CD14-positive monocyte (primary cell): Measurements from ENCODE around the gene TIMELESS. TPM values are rescaled to one million over a fixed set of nuclear protein-coding genes. Genes with fewer than 3 reads are reported as not detected.
A peak's percentile ranks its signal among the peaks of the same experiment; 100 is the strongest.

Experiments used
- DNase-seq, 3 donors: peaks; one replicate each; pipeline ENCODE4 v3.0.0-alpha.2; 2011 to 2022
- H2AFZ ChIP-seq: 2 replicates; pipeline ENCODE4 v1.6.0; 2012; ENCODE audit warnings: mild to moderate bottlenecking, low read depth, low read length, inconsistent platforms; ENCODE audit not compliant: insufficient read depth, poor library complexity, severe bottlenecking
- H3K27ac ChIP-seq, 2 donors: 1 replicate in 1 of 2; 2 replicates in 1 of 2; pipeline ENCODE4 v1.5.1; 2012 to 2013; ENCODE audit warnings: low read length in 2 of 2, control low read depth in 1 of 2, inconsistent platforms in 1 of 2, low read depth in 1 of 2, mild to moderate bottlenecking in 1 of 2
- H3K27me3 ChIP-seq, 2 donors: one replicate each; pipeline versions ENCODE4 v1.6.0 to v1.6.1; 2011 to 2013; ENCODE audit warnings: low read length in 2 of 2; ENCODE audit not compliant: control insufficient read depth in 2 of 2, insufficient read depth in 2 of 2
- H3K36me3 ChIP-seq, 2 donors: replicated peaks in 1 of 2; 1 replicate in 1 of 2; 2 replicates in 1 of 2; pipeline versions ENCODE4 v1.5.1 to v1.6.1; 2012 to 2013; ENCODE audit warnings: low read length in 2 of 2, control low read depth in 1 of 2, inconsistent platforms in 1 of 2, mild to moderate bottlenecking in 1 of 2; ENCODE audit not compliant: insufficient read depth in 2 of 2, control insufficient read depth in 1 of 2
- H3K4me1 ChIP-seq, 2 donors: 1 replicate in 1 of 2; 2 replicates in 1 of 2; pipeline versions ENCODE4 v1.5.1 to v1.6.1; 2012 to 2013; ENCODE audit warnings: low read length in 2 of 2, control low read depth in 1 of 2, inconsistent platforms in 1 of 2, mild to moderate bottlenecking in 1 of 2, moderate library complexity in 1 of 2; ENCODE audit not compliant: insufficient read depth in 2 of 2, control insufficient read depth in 1 of 2
- H3K4me2 ChIP-seq: replicated peaks from 2 replicates; pipeline ENCODE3; 2012; ENCODE audit warnings: low read length, moderate library complexity, mild to moderate bottlenecking; ENCODE audit not compliant: poor library complexity, severe bottlenecking; ENCODE audit errors: extremely low read depth
- H3K4me3 ChIP-seq, 3 experiments: fragments of 200-600 bp in 1 of 3; sonication (generic) in 1 of 3; replicated peaks in 1 of 3; 1 replicate in 2 of 3; 2 replicates in 1 of 3; pipeline ENCODE4 v1.5.1; 2011 to 2013; ENCODE audit warnings: low read length in 3 of 3, mild to moderate bottlenecking in 3 of 3, control low read depth in 2 of 3, low read depth in 2 of 3, inconsistent platforms in 1 of 3, moderate library complexity in 1 of 3
- H3K79me2 ChIP-seq: 2 replicates; pipeline ENCODE4 v1.6.0; 2012; ENCODE audit warnings: mild to moderate bottlenecking, control low read depth, inconsistent platforms, low read length, moderate library complexity; ENCODE audit not compliant: insufficient read depth
- H3K9ac ChIP-seq: 2 replicates; pipeline ENCODE4 v1.6.0; 2017; ENCODE audit warnings: low read length, mild to moderate bottlenecking; ENCODE audit not compliant: insufficient read depth, poor library complexity, severe bottlenecking
- H3K9me3 ChIP-seq, 2 donors: replicated peaks in 1 of 2; 1 replicate in 1 of 2; 2 replicates in 1 of 2; pipeline versions ENCODE4 v1.5.1 to v1.6.1; 2012 to 2013; ENCODE audit warnings: low read length in 2 of 2, control low read depth in 1 of 2; ENCODE audit not compliant: control insufficient read depth in 1 of 2, insufficient read depth in 1 of 2
- H4K20me1 ChIP-seq: 2 replicates; pipeline ENCODE4 v1.6.0; 2012; ENCODE audit warnings: mild to moderate bottlenecking, low read length, control low read depth, moderate library complexity; ENCODE audit not compliant: insufficient read depth
- H3K27ac Mint-ChIP-seq, 7 donors: one replicate each; pipeline ENCODE4 v1.8.0; 2020; ENCODE audit warnings: mild to moderate bottlenecking in 7 of 7, mixed read lengths in 7 of 7, moderate library complexity in 6 of 7, inconsistent platforms in 2 of 7
- H3K27me3 Mint-ChIP-seq, 3 donors: one replicate each; pipeline ENCODE4 v1.8.0; 2021 to 2022; ENCODE audit warnings: low read depth in 3 of 3, mild to moderate bottlenecking in 3 of 3, mixed read lengths in 3 of 3, moderate library complexity in 3 of 3, inconsistent platforms in 1 of 3
- H3K36me3 Mint-ChIP-seq, 2 donors: one replicate each; pipeline ENCODE4 v1.8.0; 2020; ENCODE audit warnings: mixed read lengths in 2 of 2, inconsistent platforms in 1 of 2, mild to moderate bottlenecking in 1 of 2
- H3K4me1 Mint-ChIP-seq: one replicate; pipeline ENCODE4 v1.8.0; 2020; ENCODE audit warnings: mild to moderate bottlenecking, mixed read lengths
- H3K4me3 Mint-ChIP-seq, 2 donors: one replicate each; pipeline ENCODE4 v1.8.0; 2020; ENCODE audit warnings: mild to moderate bottlenecking in 2 of 2, mixed read lengths in 2 of 2, moderate library complexity in 1 of 2
- H3K9me3 Mint-ChIP-seq, 7 donors: one replicate each; pipeline ENCODE4 v1.8.0; 2020 to 2022; ENCODE audit warnings: mixed read lengths in 7 of 7, mild to moderate bottlenecking in 6 of 7, moderate library complexity in 6 of 7, inconsistent platforms in 2 of 7
- CTCF ChIP-seq: fragments of 200-600 bp; IDR thresholded peaks from one replicate; pipeline ENCODE4 v1.8.0; 2022; ENCODE audit warnings: antibody characterized with exemption, mild to moderate bottlenecking
- WGBS: methylation state at CpG from one replicate; pipeline ENCODE4 v1.1.5; 2013; ENCODE audit warnings: missing lambda C conversion rate; ENCODE audit not compliant: insufficient coverage; 5-methylcytosine and 5-hydroxymethylcytosine counted together
- intact Hi-C, 2 donors: fragments of 100-400 bp; cut with micrococcal nuclease; formaldehyde crosslinking; loops; one replicate each; pipeline versions ENCODE4 v1.15.0 to v1.15.1; 2023
- polyA plus RNA-seq, 3 donors: library from polyadenylated mRNA; depleted of rRNA in 1 of 3; unstranded in 2 of 3; stranded (reverse) in 1 of 3; fragments of 300-500 nt in 2 of 3; fragments of >200 nt in 1 of 3; fragmentation: Illumina TruSeq in 2 of 3; gene quantifications; 1 replicate in 2 of 3; 2 replicates in 1 of 3; pipeline ENCODE4 v1.2.3, GENCODE V29; 2012 to 2021

Gene TIMELESS
- polyA plus RNA-seq, 3 donors = 1.5 to 2.3 (median 1.5) TPM

GRCh38 chr12:56377989-56378316 lies 71.3 kb downstream of the TIMELESS start:
- H3K9me3 Mint-ChIP-seq = peaks cover 0 to 9% (median 7%) of the 10 kb centered on the region in 7 donors
- no peaks in the 10 kb centered on the region for H3K36me3 Mint-ChIP-seq
- no peak overlapping the region for H3K4me3 ChIP-seq
- no CpG with 5 or more reads among the region's 1 CpG for WGBS
- H3K4me1 Mint-ChIP-seq = peaks cover 27% of the 10 kb centered on the region
- H3K9me3 ChIP-seq = no peaks in the 10 kb centered on the region
- no peaks in the 10 kb centered on the region for H3K79me2 ChIP-seq
- no peak overlapping the region for H3K27ac ChIP-seq
- peak overlapping the region in 1 of 7 donors; percentile 75 for H3K27ac Mint-ChIP-seq
- H3K4me2 ChIP-seq = no peak overlapping the region
- H3K9ac ChIP-seq = no peak overlapping the region
- no peak for TF ChIP-seq CTCF
- H2AFZ ChIP-seq = peak overlapping the region; percentile 21
- H3K4me1 ChIP-seq = peaks cover 23 to 26% of the 10 kb centered on the region in 2 donors
- H3K36me3 ChIP-seq = no peaks in the 10 kb centered on the region
- no peak for DNase-seq
- H3K27me3 ChIP-seq = no peaks in the 10 kb centered on the region
- H3K27me3 Mint-ChIP-seq = peaks cover 0 to 6% (median 0%) of the 10 kb centered on the region in 3 donors
- intact Hi-C loops = no loop called here
- no peaks in the 10 kb centered on the region for H4K20me1 ChIP-seq
- no peak overlapping the region for H3K4me3 Mint-ChIP-seq

- Mint-ChIP-seq H3K4me3 (no peak overlapping the region), H3K9me3 (peaks cover 0 to 12% (median 7%) of the 10 kb centered on the region in 7 donors), H3K4me1 (peaks cover 27% of the 10 kb centered on the region), H3K36me3 (no peaks in the 10 kb centered on the region), H3K27me3 (peaks cover 0 to 5% (median 0%) of the 10 kb centered on the region in 3 donors), H3K27ac (peak overlapping the region in 5 of 7 donors; percentile 3 to 77 (median 69))
- WGBS = 100% methylated on average over 1 of the region's 4 CpGs
- Histone ChIP-seq H3K4me2 (no peak overlapping the region), H3K27me3 (no peaks in the 10 kb centered on the region), H2AFZ (peak overlapping the region; percentile 21), H3K4me1 (peaks cover 23 to 26% of the 10 kb centered on the region in 2 donors), H3K4me3 (no peak overlapping the region), H3K27ac (no peak overlapping the region), H3K79me2 (no peaks in the 10 kb centered on the region), H3K9ac (no peak overlapping the region), H4K20me1 (no peaks in the 10 kb centered on the region), H3K36me3 (no peaks in the 10 kb centered on the region), H3K9me3 (no peaks in the 10 kb centered on the region)
- no peak for TF ChIP-seq CTCF
- intact Hi-C loops = no loop called here
- DNase-seq = no peak
Observed at GRCh38 chr12:56377310-56377988, 71.8 kb downstream of the TIMELESS start.
